Germinal center (tissue), 1 donor: Measurements from ENCODE around the gene SPEG.

Experiments used
- DNase-seq: peaks from one replicate; pipeline ENCODE4 v3.0.0; 2012; ENCODE audit warnings: mixed read lengths, low spot score

The SPEG gene

DNA sequence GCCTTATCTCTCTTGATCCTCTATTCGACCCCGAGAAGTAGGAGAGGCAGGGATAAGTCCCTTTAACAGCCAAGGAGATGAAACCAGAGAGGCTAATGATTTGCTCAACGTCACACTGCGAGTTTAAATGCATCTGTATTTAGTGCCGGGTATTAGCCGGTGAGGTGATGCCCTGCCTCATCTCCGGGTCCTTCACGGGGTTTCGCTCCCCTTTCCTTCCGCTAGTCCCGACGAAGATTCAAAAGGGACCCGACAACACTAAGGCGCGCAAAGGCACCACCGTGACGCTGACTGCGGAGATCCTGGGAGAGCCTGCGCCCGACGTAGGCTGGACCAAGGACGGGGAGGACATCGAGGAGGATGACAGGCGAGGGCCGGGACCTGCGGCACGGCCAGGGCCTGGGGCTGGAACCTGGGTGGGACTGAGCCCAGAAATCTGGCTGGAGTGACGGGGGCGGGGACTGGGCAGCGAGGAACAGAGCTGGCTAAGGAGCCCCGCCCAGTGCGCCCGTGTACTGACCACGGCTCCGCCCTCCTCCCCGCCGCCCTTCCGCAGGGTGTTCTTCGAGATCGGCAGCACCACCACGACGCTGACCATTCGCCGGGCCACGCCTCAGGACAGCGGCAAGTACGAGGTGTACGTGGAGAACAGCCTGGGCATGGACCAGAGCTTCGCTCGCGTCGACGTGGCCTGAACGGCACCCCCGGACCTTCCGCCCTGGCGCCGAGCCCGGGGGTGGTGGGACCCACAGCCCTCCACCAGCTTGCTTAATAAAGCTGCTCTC lies 63.0 kb downstream of the SPEG start:
- DNase-seq, result peak; percentile 48

DNA sequence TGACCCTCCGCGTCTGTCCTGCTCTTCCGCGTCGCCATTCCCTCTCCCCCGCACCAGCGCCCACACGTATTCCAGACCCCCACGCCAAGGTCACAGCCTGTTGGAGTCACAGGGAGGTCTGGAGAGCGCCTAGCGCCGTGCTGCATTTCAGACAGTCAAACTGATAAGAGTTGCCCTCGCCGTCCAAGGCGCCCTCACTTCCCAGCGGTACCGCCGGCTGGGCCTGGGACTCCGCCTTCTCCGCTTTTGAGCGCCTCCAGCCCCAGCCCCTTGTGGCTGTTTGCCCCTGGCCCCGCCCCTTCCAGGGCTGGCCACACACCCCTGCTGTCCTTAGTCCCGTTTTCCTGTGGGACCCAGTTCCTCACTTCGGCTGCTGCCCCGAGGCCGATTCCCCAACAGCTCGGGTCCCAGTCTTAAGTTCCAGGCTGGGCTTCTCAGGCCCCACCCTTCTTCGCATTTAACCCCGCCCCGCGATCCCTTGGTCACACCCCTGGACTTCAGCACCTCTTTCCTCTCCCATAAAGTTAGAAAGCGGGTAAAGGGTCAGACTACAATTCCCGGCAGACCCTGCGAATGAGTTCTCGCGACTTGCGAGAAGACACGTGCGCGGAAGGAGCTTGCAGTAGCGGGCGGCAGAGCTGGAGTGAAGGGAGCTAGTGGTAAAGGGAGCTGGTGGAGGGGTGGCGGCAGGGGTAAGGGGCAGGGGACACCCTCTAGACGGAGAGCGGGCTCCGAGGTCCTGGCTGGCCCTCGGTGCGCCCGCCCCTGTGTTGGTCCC lies 63.8 kb downstream of the SPEG start, which contains the start of gene GMPPA:
Gene GMPPA (plus strand): TSS at position 612 of the 778 bp plus-strand sequence. CDS start 1,085 bp downstream, outside the sequence.
- DNase-seq, result peak; percentile 97

- no peak for DNase-seq
Measured at GRCh38 chr2:219499058-219499307, 64.3 kb downstream of the SPEG start.

GRCh38 chr2:219499555-219499954 lies 64.9 kb downstream of the SPEG start:
- DNase-seq, result no peak

DNA sequence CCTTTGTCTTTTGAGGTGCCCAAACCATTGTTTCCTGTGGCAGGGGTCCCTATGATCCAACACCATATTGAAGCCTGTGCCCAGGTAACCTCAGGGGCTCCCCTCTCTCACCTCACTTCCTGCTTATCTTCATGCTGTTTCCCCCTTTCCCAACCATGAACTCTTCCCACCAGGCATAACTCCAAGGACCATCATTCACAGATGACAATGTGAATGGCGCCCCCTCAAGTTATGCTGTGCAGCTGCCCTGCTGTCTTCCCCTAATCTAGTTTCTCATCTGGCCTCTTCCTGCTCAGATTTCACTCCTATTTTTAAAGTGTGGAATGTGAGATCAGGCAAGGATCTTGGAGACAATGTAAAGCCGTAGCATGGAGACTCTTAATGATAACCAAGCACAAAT lies 65.5 kb downstream of the SPEG start:
- no peak for DNase-seq

DNA sequence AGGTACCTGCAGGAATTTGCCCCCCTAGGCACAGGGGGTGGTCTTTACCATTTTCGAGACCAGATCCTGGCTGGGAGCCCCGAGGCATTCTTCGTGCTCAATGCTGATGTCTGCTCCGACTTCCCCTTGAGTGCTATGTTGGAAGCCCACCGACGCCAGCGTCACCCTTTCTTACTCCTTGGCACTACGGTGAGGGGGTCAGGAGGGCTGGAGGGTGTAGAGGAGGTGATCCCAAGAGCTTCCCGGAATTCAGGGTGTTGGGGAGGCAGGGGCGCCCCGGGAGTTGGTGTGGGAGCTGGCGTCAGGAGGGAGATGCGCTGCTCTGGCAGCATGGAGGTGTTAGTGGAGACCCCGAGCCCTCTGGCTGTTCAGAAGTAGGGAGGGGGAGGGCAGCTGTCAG lies 67.2 kb downstream of the SPEG start:
- DNase-seq, result no peak

DNA sequence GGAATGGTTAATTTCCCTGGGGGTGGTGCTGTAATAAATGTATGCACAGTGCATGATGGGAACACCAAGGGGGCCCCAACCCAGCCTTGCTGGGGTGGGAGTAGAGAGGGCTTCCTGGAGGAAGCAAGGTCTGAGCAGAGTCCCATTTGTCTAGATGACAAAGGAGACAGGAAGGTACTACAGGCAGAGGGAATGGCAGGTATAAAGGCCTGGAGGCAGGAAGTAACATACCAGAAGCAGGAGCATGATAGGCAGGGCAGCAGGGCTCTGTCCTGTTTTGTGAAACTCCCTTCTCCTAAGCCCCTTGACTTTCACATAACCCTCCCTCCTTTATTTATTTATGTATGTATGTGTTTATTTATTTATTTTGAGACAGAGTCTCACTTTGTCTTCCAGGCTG lies 68.0 kb downstream of the SPEG start:
- DNase-seq, result no peak

DNA sequence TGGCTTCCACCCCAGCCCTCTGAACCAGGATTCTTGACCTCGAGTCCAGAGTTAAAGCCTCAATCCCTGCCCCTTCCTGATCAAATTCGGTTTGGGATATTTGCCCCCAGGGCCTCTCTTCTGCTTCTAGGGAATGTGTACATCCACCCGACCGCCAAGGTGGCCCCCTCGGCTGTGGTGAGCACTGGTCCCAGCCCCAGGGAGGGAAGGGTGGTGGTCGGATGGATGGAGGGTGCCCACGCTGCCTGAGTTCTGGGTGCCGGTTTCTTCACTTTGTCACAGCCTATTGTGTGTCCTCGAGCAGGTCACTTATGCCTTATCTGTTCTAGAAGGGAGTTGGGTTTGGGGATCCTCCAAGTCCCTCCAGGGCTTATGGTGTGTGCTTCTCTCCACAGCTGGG lies 70.9 kb downstream of the SPEG start:
- no peak for DNase-seq

GRCh38 chr2:219506153-219506801 lies 71.6 kb downstream of the SPEG start:
- no peak for DNase-seq

GRCh38 chr2:219506802-219507526 lies 72.3 kb downstream of the SPEG start:
- DNase-seq, result no peak

DNA sequence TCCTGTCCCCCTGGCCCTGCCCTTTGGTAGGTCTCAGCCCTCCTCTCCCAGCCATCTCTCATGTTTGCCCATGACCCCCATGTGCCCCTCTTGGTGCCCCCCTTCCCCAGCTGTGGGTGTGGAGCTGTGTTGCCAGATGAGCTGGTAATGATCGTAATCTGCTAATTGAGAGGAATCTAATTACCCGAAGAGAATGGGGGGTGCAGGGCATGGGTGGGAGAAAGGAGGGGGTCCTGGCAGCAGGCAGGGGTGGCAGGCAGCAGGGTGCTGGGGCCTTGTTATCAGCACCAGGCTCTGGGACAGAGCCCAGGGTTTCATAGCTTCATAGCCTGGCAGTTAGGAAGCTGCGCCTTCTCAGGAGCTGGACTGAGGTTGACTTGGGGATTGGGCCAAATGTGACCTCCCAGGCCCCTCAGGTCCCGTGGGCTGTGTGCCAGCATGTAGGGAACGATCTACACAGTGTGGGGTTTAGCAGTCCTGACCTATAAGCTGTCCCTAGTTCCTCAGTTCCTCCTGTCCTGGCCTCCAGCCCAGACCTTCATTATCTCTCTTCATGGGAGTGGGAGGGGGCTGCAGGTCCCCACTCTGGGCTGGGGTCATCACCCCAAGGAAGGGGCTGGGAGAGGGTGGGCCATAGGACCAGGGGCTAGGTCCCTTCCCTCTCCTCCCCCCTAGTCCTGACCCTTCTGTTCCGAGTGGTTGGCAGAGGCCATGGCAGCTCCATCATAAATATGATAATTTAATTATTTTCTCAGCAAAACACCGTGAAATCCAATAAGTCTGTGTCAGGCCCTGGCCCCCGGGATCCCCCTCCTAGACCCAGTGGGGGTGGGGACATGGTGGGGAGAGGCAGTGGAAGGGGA lies 73.2 kb downstream of the SPEG start:
- DNase-seq, result no peak

DNA sequence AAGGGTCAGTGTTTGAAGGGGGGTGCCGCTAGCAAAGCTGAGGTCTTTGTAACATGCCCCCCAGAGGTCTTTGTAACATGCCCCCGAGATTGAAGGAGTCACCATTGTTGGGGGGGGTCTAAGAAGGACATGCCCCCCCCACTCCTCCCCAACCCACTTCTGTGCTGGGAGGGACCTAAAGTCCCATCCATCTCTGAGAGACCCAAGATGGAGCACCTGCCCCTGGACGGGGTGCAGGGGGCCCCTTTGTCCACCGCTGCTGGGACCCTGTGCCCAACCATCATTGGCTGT lies 73.7 kb downstream of the SPEG start:
- DNase-seq, result no peak

DNA sequence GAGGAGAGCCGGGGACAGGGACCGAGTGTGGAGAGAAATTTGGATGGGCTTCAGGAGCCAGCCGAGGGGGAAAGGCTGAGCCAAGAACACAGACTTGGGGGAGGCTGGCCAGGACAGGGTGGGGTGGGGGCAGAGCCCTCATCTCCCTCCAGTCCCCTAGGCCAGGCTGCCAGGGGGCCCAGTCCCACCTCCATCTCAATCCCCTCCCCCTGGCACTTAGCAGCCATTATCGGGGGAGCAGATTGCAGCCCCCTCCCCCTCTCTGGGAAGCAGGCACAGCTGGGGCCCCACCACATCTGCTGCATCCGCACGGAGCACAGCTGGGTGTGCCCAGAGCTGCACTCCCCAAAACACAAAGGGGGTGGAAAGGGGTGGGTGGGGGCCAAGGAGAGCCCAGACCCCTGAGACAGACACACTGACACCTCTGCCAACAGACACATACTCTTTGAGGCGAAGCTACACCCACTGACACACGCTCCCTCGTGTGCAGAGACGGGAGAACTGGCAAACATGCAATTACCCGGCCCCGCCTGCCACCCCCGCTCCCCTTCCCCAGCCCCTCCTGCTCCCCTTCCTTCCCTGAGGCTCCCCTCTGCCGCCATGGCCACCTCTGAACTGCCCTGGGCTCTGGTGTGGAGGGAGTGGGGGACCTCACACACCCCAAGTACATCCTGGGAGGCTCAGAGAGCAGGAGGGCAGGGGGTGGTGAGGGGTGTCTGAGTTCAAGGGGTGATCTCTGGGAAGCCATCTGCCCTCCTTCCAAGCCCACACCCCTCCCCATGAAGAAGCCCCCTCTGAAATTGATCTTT lies 74.5 kb downstream of the SPEG start:
- DNase-seq, result no peak

DNA sequence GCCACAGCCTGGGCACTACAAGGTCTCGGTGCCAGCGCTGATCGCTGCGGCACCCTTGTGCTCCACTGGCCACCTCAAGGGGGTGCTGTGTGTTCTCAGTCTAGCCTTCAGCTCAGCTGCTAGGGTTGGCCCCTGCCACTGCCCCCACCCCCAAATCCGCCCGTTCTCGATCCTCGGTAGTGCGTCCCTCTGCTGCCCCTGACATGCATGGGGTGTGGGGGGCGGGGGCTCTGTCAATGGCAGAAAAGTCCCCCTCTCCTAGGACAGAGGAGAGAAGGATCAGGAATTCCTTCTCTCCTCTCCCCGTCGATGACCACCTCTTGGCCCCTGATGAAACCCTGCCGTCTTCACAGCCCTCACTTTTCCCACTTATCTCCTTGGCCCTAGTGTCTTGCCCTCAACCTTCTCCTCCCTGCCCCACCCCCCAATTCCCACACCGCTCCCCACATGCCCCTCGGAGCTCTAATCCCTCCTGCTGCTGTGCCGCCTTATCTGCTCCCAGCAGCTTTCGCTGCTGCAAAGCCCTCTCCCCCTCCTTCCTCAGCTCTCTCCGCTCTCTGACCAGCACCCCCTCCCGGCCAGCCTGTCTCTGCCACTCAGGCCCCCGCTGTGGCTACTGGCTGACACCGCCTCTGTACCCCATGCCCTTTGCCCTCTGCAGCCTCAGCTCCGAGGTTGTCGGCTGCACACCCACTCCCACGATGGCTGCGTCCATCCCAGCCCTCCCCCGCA lies 75.3 kb downstream of the SPEG start:
- DNase-seq, result peak; percentile 52

- DNase-seq, result no peak
Measured at GRCh38 chr2:219510512-219511135, 76.0 kb downstream of the SPEG start.

DNA sequence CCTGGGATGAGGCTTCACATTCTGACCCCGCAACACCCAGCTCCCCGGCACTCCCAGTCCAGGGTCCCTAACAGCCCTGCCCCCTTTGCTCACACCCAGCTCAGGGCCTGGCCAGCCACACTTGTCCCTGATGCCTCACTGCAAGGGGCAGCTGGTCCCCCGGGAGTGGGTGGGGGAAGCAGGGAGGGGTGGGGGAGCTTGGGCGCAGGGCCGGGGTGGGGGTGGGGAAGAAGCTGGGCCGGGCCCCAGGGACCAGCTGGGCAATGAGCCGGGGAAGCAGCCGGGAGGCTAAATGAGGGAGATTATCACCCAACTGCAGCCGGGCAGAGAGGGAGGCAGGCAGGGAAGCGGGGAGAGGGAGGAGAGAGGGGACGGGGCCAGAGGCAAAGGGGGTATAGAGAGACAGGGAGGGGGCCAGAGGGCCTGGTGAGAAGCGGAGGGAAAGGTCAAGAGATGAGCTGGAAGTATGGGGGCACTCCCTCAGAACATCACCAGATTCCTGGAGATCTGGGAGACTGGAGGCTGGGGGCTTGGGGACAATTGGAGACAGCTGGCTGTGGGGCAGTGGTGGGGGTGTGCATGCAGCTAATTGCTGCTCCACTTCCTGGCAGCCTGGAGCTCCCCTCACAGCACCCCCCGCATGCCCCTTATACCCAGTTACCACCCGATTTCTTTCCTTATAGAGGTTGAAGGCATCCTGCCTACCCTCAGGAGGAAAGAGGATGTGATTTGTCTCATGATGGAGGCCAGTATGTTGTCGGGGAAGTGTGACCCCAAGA lies 77.1 kb downstream of the SPEG start:
- DNase-seq, result no peak

GRCh38 chr2:219512524-219513216 lies 78.0 kb downstream of the SPEG start:
- no peak for DNase-seq

DNA sequence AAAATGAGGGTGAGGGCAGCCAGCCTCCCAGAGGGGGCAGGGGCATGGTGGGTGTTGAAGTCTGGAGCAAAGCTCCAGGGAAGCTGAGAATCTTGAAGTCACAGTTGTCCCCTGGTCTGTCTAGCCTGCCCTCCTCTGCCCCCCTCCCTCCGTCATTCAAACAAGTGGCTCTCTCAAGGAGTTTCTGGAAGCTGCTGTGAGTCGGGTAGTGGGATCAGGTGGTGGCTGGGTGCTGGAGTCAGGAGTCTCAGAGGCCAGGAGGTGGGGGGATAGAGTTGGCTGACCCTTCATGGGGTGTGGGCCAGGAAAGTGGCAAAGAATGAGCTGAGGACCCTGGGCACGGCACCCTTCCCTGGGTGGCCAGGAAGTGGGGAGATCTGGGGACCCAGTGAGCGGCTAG lies 79.1 kb downstream of the SPEG start:
- DNase-seq, result no peak
